ENCODE measurements around the gene CCL3. TPM values are rescaled to one million over a fixed set of nuclear protein-coding genes. Genes with fewer than 3 reads are reported as not detected.

CCL3 gene
- total and polyA plus RNA-seq, 2 donors (not counting 3 experiments of a cell fraction or from before 2014, with no cell fraction given), result not detected

GRCh38 chr17:36129616-36130015 lies 39.7 kb upstream of the CCL3 start:
- Histone ChIP-seq H3K4me2 (ENCODE audit: insufficient read depth, low read length) (no peak overlapping the region), H3K4me3 (replicated peaks in 1 of 3; ENCODE audit: insufficient read depth in 1 of 3, low read depth in 1 of 3, low read length in 3 of 3) (no peak overlapping the region), H3K27me3 (ENCODE audit: control insufficient read depth in 2 of 2, insufficient read depth in 2 of 2, low read length in 2 of 2) (peaks cover 0 to 3% of the 10 kb centered on the region in 2 experiments), H3K9me3 (replicated peaks; ENCODE audit: control insufficient read depth, insufficient read depth, low read length) (no peaks in the 10 kb centered on the region), H3K9ac (replicated peaks; ENCODE audit: extremely low read depth, insufficient read depth, low read length) (no peak overlapping the region), H3K36me3 (ENCODE audit: control insufficient read depth in 2 of 2, extremely low read depth in 1 of 2, insufficient read depth in 2 of 2, low read length in 2 of 2) (no peaks in the 10 kb centered on the region), H3K4me1 (ENCODE audit: control insufficient read depth, extremely low read depth, insufficient read depth, low read length) (no peaks in the 10 kb centered on the region), H3K79me2 (ENCODE audit: control insufficient read depth, insufficient read depth, low read length) (no peaks in the 10 kb centered on the region), H4K20me1 (replicated peaks; ENCODE audit: control insufficient read depth, extremely low read depth, insufficient read depth, low read length) (no peaks in the 10 kb centered on the region), H3K9me1 (replicated peaks; ENCODE audit: control insufficient read depth, extremely low read depth, insufficient read depth, low read length) (no peaks in the 10 kb centered on the region), H2AFZ (ENCODE audit: low read depth, low read length) (no peak overlapping the region), H3K27ac (ENCODE audit: insufficient read depth, low read depth, low read length) (no peak overlapping the region)
- POLR2A ChIA-PET, result no interaction called here
- intact Hi-C loops (cut with micrococcal nuclease) (no loop called here), dilution Hi-C loops (cut with MboI; ENCODE audit: extremely low pct_ligation_motif_present, low sequenced_read_pairs) (no loop called here)
- CTCF ChIA-PET, result no interaction called here
- TF ChIP-seq MAX (IDR thresholded peaks at IDR 0.05; ENCODE audit: insufficient read depth, insufficient read length) (no peak), JUN (IDR thresholded peaks at IDR 0.05; ENCODE audit: borderline replicate concordance, insufficient read depth, insufficient read length, low read depth) (no peak), FOS (IDR thresholded peaks at IDR 0.05; ENCODE audit: borderline replicate concordance, insufficient read depth, low read length) (no peak), EZH2 (IDR thresholded peaks at IDR 0.05; ENCODE audit: borderline replicate concordance, low read depth, low read length, severe bottlenecking) (no peak), MYC (IDR thresholded peaks at IDR 0.05; ENCODE audit: low read depth, low read length) (no peak), POLR2A (IDR thresholded peaks at IDR 0.05; ENCODE audit: low read depth, low read length) (no peak), CTCF (IDR thresholded peaks at IDR 0.05; ENCODE audit: extremely low read depth in 1 of 2, insufficient read depth in 1 of 2, low read depth in 1 of 2, low read length in 2 of 2) (no peak), GATA2 (IDR thresholded peaks at IDR 0.05; ENCODE audit: insufficient read depth, insufficient read length, low read depth, low read length) (no peak), POLR2AphosphoS5 (IDR thresholded peaks at IDR 0.05; ENCODE audit: insufficient read depth, low read depth, low read length) (no peak)
- BruUV-seq (replicated peaks), result no TSS peak
- no peak for FAIRE-seq
- no peak for DNase-seq (ENCODE audit: low read depth, low spot score)
